ENCODE results near the gene KLF18.

The KLF18 gene

GRCh38 chr1:44141531-44141930 lies at the start of gene KLF18:
Gene KLF18 (minus strand): TSS chr1:44141631. CDS start chr1:44141631, 0 bp downstream.
- DNase-seq (ENCODE audit: insufficient read length, low spot score) = no peak
- no peak for FAIRE-seq
- TF ChIP-seq, protein P1, sequence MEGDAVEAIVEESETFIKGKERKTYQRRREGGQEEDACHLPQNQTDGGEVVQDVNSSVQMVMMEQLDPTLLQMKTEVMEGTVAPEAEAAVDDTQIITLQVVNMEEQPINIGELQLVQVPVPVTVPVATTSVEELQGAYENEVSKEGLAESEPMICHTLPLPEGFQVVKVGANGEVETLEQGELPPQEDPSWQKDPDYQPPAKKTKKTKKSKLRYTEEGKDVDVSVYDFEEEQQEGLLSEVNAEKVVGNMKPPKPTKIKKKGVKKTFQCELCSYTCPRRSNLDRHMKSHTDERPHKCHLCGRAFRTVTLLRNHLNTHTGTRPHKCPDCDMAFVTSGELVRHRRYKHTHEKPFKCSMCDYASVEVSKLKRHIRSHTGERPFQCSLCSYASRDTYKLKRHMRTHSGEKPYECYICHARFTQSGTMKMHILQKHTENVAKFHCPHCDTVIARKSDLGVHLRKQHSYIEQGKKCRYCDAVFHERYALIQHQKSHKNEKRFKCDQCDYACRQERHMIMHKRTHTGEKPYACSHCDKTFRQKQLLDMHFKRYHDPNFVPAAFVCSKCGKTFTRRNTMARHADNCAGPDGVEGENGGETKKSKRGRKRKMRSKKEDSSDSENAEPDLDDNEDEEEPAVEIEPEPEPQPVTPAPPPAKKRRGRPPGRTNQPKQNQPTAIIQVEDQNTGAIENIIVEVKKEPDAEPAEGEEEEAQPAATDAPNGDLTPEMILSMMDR (IDR thresholded peaks at IDR 0.05; ENCODE audit: insufficient read depth, missing control alignments) = no peak

DNA sequence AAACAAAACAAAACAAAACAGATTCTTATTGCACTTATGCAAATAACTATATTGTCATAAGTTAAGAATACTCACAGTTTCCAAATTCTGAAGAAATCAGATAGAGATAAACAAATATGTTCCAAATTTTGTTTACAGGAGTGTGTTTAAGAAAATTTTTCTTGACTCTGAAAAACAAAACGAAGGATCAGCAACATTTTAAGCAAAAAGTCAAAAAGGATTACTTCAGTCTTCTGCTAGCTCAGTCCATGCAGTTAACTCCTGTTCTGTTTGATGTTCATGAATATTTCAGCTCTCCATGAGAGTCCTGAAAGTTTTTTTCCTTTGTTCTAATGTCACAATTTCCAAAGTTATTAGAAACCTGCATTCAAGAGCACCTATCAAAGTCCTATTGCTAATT lies 33.2 kb upstream of the KLF18 start:
- FAIRE-seq (no peak), DNase-seq (ENCODE audit: insufficient read length, low spot score) (no peak)
- TF ChIP-seq, protein P1 (IDR thresholded peaks at IDR 0.05; ENCODE audit: insufficient read depth, missing control alignments) = no peak

DNA sequence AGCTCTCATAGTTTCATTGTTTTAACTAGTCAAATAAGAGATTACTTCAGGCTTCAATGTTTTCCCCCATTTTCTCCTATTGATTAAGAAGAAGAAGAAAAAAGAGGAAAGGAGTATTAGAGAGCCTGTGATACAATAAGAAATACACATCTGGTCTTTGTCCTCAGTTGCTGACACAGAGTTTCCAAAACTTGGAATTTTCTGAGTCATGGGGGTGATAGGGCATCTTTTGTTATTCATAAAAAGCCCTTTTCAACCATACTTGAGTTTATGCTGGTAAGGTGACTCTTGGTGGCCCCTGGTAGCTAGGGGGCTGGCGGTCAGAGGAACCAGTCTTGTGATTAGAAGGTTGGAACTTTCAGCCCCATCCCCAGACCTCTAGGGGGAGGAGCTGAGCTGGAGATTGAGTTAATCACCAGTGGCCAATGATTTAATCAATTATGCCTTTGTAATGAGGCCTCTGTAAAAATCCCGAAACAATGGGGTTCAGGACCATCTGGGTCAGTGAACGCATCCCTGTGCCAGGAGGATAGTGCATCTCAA lies 28.9 kb upstream of the KLF18 start:
- no peak for DNase-seq (ENCODE audit: insufficient read length, low spot score)
- TF ChIP-seq, protein P1 (IDR thresholded peaks at IDR 0.05; ENCODE audit: insufficient read depth, missing control alignments) = no peak
- FAIRE-seq = no peak

- DNase-seq (ENCODE audit: insufficient read length, low spot score) (no peak), FAIRE-seq (no peak)
- TF ChIP-seq, protein P1 (IDR thresholded peaks at IDR 0.05; ENCODE audit: insufficient read depth, missing control alignments) = no peak
These were observed 27.2 kb upstream of the KLF18 start for GRCh38 chr1:44168520-44169098.

GRCh38 chr1:44161546-44161945 lies 20.1 kb upstream of the KLF18 start:
- DNase-seq (ENCODE audit: insufficient read length, low spot score) = no peak
- no peak for FAIRE-seq
- TF ChIP-seq, protein P1 (IDR thresholded peaks at IDR 0.05; ENCODE audit: insufficient read depth, missing control alignments) = no peak

DNA sequence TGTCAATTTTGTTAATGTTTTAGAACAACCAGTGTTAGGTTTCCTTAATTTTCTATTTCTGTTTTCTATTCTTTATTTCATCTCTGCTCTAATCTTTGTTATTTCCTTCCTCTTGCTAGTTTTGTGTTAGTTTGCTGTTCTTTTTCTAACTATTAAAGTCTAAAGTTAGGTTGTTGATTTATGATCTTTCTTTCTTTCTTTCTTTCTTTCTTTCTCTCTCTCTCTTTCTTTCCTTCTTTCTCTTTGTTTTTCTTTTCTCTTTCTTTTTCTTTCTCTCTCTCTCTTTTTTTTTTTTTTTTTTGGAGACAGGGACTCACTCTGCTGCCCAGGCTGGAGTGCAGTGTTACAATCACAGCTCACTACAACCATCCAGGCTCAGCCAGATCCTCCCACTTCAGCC lies 17.4 kb upstream of the KLF18 start:
- no peak for FAIRE-seq
- TF ChIP-seq, protein P1 (IDR thresholded peaks at IDR 0.05; ENCODE audit: insufficient read depth, missing control alignments) = no peak
- no peak for DNase-seq (ENCODE audit: insufficient read length, low spot score)

DNA sequence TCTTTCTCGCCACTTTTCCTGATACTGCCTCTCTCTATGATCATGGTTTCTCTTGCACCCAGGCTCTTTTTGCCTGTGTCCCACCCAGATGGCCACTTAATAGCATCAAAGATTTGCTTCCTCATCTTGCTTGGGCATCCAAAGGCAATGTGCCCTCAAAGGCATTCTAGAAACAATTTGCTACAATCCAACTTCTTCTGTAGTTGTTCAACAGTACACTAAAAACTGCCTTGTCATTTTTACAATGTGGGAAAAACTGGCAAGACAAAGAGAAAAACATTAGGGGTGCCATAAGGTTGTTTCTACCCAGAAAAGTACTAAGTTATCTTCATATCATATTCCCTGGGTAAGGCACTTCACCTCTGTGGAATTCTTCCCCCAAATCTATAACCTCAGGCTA lies 16.5 kb upstream of the KLF18 start:
- FAIRE-seq = no peak
- no peak for DNase-seq (ENCODE audit: insufficient read length, low spot score)
- TF ChIP-seq, protein P1 (IDR thresholded peaks at IDR 0.05; ENCODE audit: insufficient read depth, missing control alignments) = no peak

All from D721Med (cell line).